ENCODE results near the gene COX10.
"Not testable (repeated sequence)": the region's sequence is repeated elsewhere in the genome, so short reads cannot be mapped to it uniquely, and the experiment has no call there.

The COX10 gene

GRCh38 chr17:14209215-14209614 lies 139.9 kb downstream of the COX10 start:
- DNase-seq: no peak

- DNase-seq: no peak
Measured at GRCh38 chr17:14211246-14211645, 141.9 kb downstream of the COX10 start.

- peak; percentile 11 to 44 for DNase-seq
Measured at GRCh38 chr17:14211801-14212200, 142.5 kb downstream of the COX10 start.

GRCh38 chr17:14212401-14212800 lies 143.1 kb downstream of the COX10 start:
- no peak for DNase-seq

- DNase-seq: peak; percentile 23 to 42
Measured at GRCh38 chr17:14214271-14214670, 145.0 kb downstream of the COX10 start.

GRCh38 chr17:14222611-14223010 lies 153.3 kb downstream of the COX10 start:
- no peak for DNase-seq

GRCh38 chr17:14225254-14225980 lies 156.1 kb downstream of the COX10 start:
- DNase-seq: no peak

GRCh38 chr17:14227052-14227451 lies 157.7 kb downstream of the COX10 start:
- DNase-seq: no peak

- DNase-seq: no peak
Measured at GRCh38 chr17:14228903-14229302, 159.6 kb downstream of the COX10 start.

GRCh38 chr17:14231187-14231586 lies 161.9 kb downstream of the COX10 start:
- not testable (repeated sequence) for DNase-seq

GRCh38 chr17:14235047-14235446 lies 165.7 kb downstream of the COX10 start:
- not testable (repeated sequence) for DNase-seq

- not testable (repeated sequence) for DNase-seq
Measured at GRCh38 chr17:14236032-14236431, 166.7 kb downstream of the COX10 start.

- DNase-seq: not testable (repeated sequence)
Measured at GRCh38 chr17:14236762-14237161, 167.5 kb downstream of the COX10 start, which contains the start of gene CDRT15. Gene CDRT15, minus strand, starts transcription at chr17:14236862. Its CDS starts 29 bp downstream, at chr17:14236833.

GRCh38 chr17:14239271-14239670 lies 170.0 kb downstream of the COX10 start:
- DNase-seq: not testable (repeated sequence)

GRCh38 chr17:14245002-14245401 lies 175.7 kb downstream of the COX10 start:
- DNase-seq: no peak

GRCh38 chr17:14245629-14246028 lies 176.3 kb downstream of the COX10 start:
- DNase-seq: no peak

All from inflammatory macrophage (primary cell).